ENCODE data around the gene NUP37.
"Not testable (repeated sequence)": the region's sequence is repeated elsewhere in the genome, so short reads cannot be mapped to it uniquely, and the experiment has no call there.

Gene NUP37, protein sequence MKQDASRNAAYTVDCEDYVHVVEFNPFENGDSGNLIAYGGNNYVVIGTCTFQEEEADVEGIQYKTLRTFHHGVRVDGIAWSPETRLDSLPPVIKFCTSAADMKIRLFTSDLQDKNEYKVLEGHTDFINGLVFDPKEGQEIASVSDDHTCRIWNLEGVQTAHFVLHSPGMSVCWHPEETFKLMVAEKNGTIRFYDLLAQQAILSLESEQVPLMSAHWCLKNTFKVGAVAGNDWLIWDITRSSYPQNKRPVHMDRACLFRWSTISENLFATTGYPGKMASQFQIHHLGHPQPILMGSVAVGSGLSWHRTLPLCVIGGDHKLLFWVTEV

DNA sequence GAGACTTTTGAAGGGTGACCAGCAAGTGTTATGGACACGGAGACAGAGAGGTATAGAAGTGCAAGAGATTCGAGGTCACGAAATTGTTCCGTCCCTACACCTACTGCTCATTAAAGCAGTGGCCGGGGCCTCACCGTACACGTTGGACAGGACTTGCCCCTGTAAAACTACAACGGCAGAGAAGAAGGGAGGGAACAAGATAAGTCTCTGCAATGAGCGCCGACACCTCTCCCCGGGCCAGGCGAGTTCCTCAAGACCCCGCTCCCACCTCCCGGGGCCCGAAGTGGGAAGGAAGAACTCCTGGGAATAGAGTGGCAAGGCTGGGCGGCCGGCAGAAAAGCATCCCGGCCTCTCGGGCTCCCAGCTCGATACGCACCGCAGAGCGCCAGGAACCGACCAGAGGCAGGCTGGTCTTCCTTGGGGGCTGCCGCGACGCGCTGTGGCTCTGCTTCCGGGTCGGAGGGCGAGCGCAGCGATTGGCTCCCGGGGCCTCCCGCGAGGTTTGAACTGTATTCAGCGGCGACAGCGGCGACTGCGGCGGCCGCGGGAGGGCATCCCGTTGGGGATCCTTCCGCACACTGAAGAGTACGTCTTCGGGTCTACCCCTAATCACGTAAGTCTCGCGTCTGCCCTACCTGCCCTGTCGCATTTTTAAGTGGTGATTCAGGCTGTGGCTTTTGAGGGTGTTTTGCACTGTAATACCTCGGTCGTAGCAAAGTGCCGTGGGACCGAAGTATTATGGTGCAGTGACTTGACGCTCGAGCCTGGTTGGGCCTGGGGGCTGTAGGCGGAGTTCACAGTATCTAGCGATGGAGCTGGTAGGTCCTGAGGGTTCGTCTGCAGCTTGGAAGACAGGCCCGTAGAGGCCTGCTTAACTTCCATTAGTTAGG lies at the start of gene NUP37, which contains the start of gene PARPBP:
Gene NUP37 (minus strand): TSS at position 441 of the 890 bp plus-strand sequence. CDS start 1,596 bp downstream, outside the sequence.
Gene PARPBP (plus strand): TSS at position 510 of the 890 bp plus-strand sequence. CDS start 3,706 bp downstream, outside the sequence.
- peak within 1 kb of the TSS; percentile 95 for H3K4me3 ChIP-seq (ENCODE audit: low read length)
- no peaks in the 10 kb centered on the region for H3K9me3 ChIP-seq (ENCODE audit: control insufficient read depth, low read length)
- H3K9ac ChIP-seq (ENCODE audit: low read length) = peak within 1 kb of the TSS; percentile 98
- no peaks in the 10 kb centered on the region for H3K27me3 ChIP-seq (ENCODE audit: control insufficient read depth, insufficient read depth, low read length)
- peaks cover 5% of the 10 kb centered on the region for H3K36me3 ChIP-seq (ENCODE audit: control insufficient read depth, insufficient read depth, low read length)
- peaks cover 5% of the 10 kb centered on the region for H3K4me1 ChIP-seq (ENCODE audit: control insufficient read depth, insufficient read depth, low read length)

DNA sequence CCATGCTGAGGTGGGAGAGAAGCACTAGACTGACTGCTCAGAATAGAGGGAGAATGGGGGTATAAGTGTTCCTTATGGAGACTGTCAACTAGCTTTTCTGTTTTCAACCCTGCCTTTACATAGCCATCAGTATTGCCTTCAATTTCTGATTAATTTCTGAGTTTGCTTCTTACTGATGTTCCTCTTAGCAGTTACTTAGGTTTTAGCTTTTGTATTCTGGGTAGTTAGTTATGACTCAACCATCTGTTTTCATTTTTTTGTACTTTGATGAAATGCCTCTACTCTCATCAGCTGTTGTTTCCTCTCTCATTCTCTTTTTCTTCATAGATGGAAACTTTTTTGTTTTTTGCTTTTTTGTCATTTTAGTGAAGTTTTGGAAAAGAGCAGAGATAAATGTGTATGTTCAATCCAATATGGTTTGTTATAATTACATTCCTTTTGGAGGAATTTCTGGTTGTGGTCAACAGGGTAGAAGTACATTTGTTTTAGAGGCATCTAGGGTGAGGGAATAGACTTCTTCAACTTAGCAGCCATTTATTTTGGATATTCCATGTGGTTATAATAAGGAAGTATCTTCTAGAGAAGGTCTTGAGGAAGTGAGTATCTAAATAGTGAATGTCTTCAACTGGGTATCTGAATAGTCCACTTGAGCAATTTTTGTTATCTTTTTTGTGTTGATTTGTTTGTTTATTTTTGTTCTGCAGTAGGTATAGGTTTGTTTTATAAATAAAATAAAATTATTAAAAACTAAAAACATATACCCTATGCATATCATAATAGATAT lies 48.1 kb upstream of the NUP37 start:
- H3K9ac ChIP-seq (ENCODE audit: low read length) = no peak overlapping the region
- no peaks in the 10 kb centered on the region for H3K9me3 ChIP-seq (ENCODE audit: control insufficient read depth, low read length)
- no peaks in the 10 kb centered on the region for H3K27me3 ChIP-seq (ENCODE audit: control insufficient read depth, insufficient read depth, low read length)
- no peak overlapping the region for H3K4me3 ChIP-seq (ENCODE audit: low read length)
- peaks cover 4% of the 10 kb centered on the region for H3K4me1 ChIP-seq (ENCODE audit: control insufficient read depth, insufficient read depth, low read length)
- H3K36me3 ChIP-seq (ENCODE audit: control insufficient read depth, insufficient read depth, low read length) = no peaks in the 10 kb centered on the region

DNA sequence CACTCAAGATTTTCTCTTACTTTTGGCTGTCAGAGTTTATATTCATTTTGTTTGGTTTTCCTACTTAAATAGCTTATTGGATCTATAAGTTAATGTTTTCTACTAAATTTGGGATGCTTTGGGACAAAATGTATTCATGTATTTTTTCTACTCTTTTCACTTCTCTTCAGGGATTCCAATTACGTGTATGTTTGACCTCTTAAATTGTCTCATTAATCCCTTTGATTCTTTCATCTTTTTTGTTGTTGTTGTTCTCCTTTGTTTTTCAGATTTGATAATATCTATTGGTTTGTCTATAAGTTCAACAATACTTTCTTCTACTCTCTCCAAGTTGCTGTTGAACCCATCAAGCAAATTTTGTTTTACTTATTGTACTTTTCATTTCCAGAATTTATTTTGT lies 43.5 kb upstream of the NUP37 start:
- Histone ChIP-seq H3K9me3 (ENCODE audit: control insufficient read depth, low read length) (no peaks in the 10 kb centered on the region), H3K4me1 (ENCODE audit: control insufficient read depth, insufficient read depth, low read length) (no peaks in the 10 kb centered on the region)

DNA sequence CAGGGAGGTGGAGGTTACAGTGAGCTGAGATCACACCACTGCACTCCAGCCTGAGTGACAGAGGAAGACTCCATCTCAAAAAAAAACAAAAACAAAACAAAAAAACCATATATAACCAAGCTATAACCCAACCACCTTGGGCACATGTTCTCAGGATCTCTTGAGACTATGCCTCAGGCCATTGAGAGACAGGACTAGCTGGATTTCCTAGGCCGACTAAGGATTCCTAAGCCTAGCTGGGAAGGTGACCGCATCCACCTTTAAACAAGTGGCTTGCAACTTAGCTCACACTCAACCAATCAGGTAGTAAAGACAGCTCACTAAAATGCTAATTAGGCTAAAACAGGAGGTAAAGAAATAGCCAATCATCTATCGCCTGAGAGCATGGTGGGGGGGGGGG lies 35.3 kb upstream of the NUP37 start:
- H3K4me3 ChIP-seq (ENCODE audit: low read length); H3K27me3 ChIP-seq (ENCODE audit: control insufficient read depth, insufficient read depth, low read length); H3K4me1 ChIP-seq (ENCODE audit: control insufficient read depth, insufficient read depth, low read length); H3K9ac ChIP-seq (ENCODE audit: low read length); H3K9me3 ChIP-seq (ENCODE audit: control insufficient read depth, low read length); H3K36me3 ChIP-seq (ENCODE audit: control insufficient read depth, insufficient read depth, low read length): not testable (repeated sequence)

More for the DNA sequence above, 43.5 kb upstream of the NUP37 start:
- Histone ChIP-seq H3K36me3 (ENCODE audit: control insufficient read depth, insufficient read depth, low read length) (no peaks in the 10 kb centered on the region), H3K4me3 (ENCODE audit: low read length) (no peak overlapping the region), H3K27me3 (ENCODE audit: control insufficient read depth, insufficient read depth, low read length) (no peaks in the 10 kb centered on the region), H3K9ac (ENCODE audit: low read length) (no peak overlapping the region)

DNA sequence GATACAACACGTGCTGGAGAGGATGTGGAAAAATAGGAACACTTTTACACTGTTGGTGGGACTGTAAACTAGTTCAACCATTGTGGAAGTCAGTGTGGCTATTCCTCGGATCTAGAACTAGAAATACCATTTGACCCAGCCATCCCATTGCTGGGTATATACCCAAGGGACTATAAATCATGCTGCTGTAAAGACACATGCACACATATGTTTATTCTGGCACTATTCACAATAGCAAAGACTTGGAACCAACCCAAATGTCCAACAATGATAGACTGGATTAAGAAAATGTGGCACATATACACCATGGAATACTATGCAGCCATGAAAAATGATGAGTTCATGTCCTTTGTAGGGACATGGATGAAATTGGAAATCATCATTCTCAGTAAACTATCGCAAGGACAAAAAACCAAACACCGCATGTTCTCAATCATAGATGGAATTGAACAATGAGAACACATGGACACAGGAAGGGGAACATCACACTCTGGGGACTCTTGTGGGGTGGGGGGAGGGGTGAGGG lies 27.2 kb upstream of the NUP37 start:
- H3K4me3 ChIP-seq (ENCODE audit: low read length); H3K27me3 ChIP-seq (ENCODE audit: control insufficient read depth, insufficient read depth, low read length); H3K9ac ChIP-seq (ENCODE audit: low read length); H3K4me1 ChIP-seq (ENCODE audit: control insufficient read depth, insufficient read depth, low read length); H3K36me3 ChIP-seq (ENCODE audit: control insufficient read depth, insufficient read depth, low read length); H3K9me3 ChIP-seq (ENCODE audit: control insufficient read depth, low read length): not testable (repeated sequence)

DNA sequence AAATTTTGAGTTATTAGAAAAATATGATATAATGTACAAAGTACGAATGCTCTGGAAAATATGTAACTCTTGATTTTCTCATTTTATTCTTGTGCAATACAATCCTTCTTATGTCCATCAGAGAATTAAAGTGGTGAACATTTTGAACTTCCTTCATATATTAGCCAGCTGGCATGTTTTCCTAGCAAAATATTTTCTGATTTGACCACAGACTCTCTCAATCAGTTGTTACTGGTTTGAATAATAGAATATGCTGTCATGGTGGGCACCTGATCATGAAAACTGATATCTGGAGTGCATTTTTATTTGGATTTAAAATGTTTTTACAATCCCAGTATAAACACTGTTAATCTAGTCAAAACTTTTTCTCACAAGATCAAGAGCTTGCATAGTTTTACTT lies 24.3 kb upstream of the NUP37 start:
- Histone ChIP-seq H3K9me3 (ENCODE audit: control insufficient read depth, low read length) (no peaks in the 10 kb centered on the region), H3K4me1 (ENCODE audit: control insufficient read depth, insufficient read depth, low read length) (no peaks in the 10 kb centered on the region), H3K27me3 (ENCODE audit: control insufficient read depth, insufficient read depth, low read length) (no peaks in the 10 kb centered on the region), H3K9ac (ENCODE audit: low read length) (no peak overlapping the region), H3K36me3 (ENCODE audit: control insufficient read depth, insufficient read depth, low read length) (no peaks in the 10 kb centered on the region), H3K4me3 (ENCODE audit: low read length) (no peak overlapping the region)

DNA sequence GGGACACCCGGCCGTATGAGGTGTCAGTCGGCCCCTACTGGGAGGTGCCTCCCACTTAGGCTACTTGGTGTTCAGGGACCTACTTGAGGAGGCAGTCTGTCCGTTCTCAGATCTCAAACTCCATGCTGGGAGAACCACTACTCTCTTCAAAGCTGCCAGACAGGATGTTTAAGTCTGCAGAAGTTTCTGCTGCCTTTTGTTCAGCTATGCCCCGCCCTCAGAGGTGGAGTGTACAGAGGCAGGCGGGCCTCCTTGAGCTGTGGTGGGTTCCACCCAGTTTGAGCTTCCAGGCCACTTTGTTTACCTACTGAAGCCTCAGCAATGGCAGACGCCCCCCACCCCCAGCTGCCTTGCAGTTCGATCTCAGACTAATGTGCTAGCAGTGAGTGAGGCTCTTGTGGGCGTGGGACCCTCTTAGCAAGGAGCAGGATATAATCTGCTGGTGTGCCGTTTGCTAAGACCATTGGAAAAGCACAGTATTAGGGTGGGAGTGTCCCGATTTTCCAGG lies 23.0 kb upstream of the NUP37 start:
- not testable (repeated sequence) for H3K36me3 ChIP-seq (ENCODE audit: control insufficient read depth, insufficient read depth, low read length); H3K9ac ChIP-seq (ENCODE audit: low read length); H3K4me3 ChIP-seq (ENCODE audit: low read length); H3K4me1 ChIP-seq (ENCODE audit: control insufficient read depth, insufficient read depth, low read length); H3K27me3 ChIP-seq (ENCODE audit: control insufficient read depth, insufficient read depth, low read length); H3K9me3 ChIP-seq (ENCODE audit: control insufficient read depth, low read length)

DNA sequence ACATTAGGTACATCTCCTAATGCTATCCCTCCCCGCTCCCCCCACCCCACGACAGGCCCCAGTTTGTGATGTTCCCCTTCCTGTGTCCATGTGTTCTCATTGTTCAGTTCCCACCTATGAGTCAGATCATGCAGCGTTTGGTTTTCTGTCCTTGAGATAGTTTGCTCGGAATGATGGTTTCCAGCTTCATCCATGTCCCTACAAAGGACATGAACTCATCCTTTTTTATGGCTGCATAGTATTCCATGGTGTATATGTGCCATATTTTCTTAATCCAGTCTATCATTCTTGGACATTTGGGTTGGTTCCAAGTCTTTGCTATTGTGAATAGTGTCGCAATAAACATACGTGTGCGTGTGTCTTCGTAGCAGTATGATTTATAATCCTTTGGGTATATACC lies 17.7 kb upstream of the NUP37 start:
- H3K9ac ChIP-seq (ENCODE audit: low read length); H3K27me3 ChIP-seq (ENCODE audit: control insufficient read depth, insufficient read depth, low read length); H3K4me1 ChIP-seq (ENCODE audit: control insufficient read depth, insufficient read depth, low read length); H3K9me3 ChIP-seq (ENCODE audit: control insufficient read depth, low read length); H3K4me3 ChIP-seq (ENCODE audit: low read length); H3K36me3 ChIP-seq (ENCODE audit: control insufficient read depth, insufficient read depth, low read length): not testable (repeated sequence)

DNA sequence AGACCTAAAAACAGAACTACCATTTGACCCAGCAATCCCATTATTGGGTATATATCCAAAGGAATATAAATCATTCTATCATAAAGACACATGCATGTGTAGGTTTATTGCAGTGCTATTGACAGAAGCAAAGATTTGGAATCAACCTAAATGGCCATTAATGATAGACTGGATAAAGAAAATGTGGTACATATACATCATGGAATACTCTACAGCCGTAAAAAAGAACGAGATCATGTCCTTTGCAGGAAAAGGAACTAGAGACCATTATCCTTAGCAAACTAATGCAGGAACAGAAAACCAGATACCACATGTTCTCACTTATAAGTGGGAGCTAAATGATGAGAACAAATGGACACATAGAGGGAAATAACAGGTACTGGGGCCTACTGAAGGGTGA lies 11.5 kb upstream of the NUP37 start:
- not testable (repeated sequence) for H3K9ac ChIP-seq (ENCODE audit: low read length); H3K4me3 ChIP-seq (ENCODE audit: low read length); H3K9me3 ChIP-seq (ENCODE audit: control insufficient read depth, low read length)

DNA sequence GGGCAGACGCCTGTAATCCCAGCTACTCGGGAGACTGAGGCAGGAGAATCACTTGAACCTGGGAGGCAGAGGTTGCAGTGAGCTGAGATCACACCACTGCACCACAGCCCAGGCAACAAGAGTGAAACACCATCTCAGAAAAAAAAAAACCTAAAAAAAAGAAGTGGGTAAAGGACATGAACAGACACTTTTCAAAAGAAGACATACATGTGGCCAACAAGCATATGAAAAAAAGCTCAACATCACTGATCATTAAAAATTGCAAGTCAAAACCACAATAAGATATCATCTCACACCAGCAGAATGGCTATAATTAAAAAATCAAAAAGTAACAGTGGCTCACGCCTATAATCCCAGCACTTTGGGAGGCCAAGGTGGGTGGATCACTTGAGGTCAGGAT lies 10.8 kb upstream of the NUP37 start:
- H3K9me3 ChIP-seq (ENCODE audit: control insufficient read depth, low read length); H3K36me3 ChIP-seq (ENCODE audit: control insufficient read depth, insufficient read depth, low read length); H3K27me3 ChIP-seq (ENCODE audit: control insufficient read depth, insufficient read depth, low read length); H3K4me1 ChIP-seq (ENCODE audit: control insufficient read depth, insufficient read depth, low read length); H3K9ac ChIP-seq (ENCODE audit: low read length); H3K4me3 ChIP-seq (ENCODE audit: low read length): not testable (repeated sequence)

More for the DNA sequence above, 11.5 kb upstream of the NUP37 start:
- not testable (repeated sequence) for H3K27me3 ChIP-seq (ENCODE audit: control insufficient read depth, insufficient read depth, low read length); H3K36me3 ChIP-seq (ENCODE audit: control insufficient read depth, insufficient read depth, low read length); H3K4me1 ChIP-seq (ENCODE audit: control insufficient read depth, insufficient read depth, low read length)

DNA sequence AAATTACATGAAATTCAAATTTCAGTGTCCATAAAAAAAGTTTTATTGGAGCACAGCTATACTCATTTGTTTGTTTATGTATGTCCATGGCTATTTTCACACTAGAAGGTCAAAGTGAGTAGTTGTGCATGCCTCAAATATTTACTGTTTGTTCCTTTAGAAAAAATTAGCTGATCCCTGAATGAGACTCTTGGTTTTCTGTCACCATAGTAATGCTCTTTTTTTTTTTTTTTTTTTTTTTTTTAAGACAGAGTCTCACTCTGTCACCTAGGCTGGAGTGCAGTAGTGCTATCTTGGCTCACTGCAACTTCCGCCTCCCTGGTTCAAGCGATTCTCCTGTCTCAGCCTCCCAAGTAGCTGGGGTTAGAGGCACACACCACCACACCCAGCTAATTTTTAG lies 1.4 kb upstream of the NUP37 start:
- not testable (repeated sequence) for H3K9ac ChIP-seq (ENCODE audit: low read length); H3K27me3 ChIP-seq (ENCODE audit: control insufficient read depth, insufficient read depth, low read length); H3K4me3 ChIP-seq (ENCODE audit: low read length); H3K9me3 ChIP-seq (ENCODE audit: control insufficient read depth, low read length); H3K36me3 ChIP-seq (ENCODE audit: control insufficient read depth, insufficient read depth, low read length); H3K4me1 ChIP-seq (ENCODE audit: control insufficient read depth, insufficient read depth, low read length)
